H1 (cell line): ENCODE results near the gene ACSF3. TPM values are rescaled to one million over a fixed set of nuclear protein-coding genes. Genes with fewer than 3 reads are reported as not detected.

Experiments used
- CTCF ChIA-PET: fragments of 300-600 bp; sonication (Branson Sonifier 250); formaldehyde crosslinking; loops from one replicate; lab custom pipeline; 2021; ENCODE audit not compliant: partially characterized antibody; lab: Charles Lee
- POLR2A ChIA-PET: fragments of 300-600 bp; sonication (Branson Sonifier 250); formaldehyde crosslinking; loops from one replicate; lab custom pipeline; 2021; ENCODE audit warnings: inconsistent platforms; ENCODE audit not compliant: partially characterized antibody; lab: Charles Lee
- DNase-seq, 2 experiments: peaks; one replicate each; pipeline versions ENCODE4 v3.0.0 to v3.0.0-alpha.2; 2010 to 2022; ENCODE audit warnings: low spot score in 2 of 2, low read depth in 1 of 2, mixed read lengths in 1 of 2
- FAIRE-seq: peaks from 2 replicates; lab custom pipeline; 2011; peaks lifted over from hg19 to GRCh38; lab: Jason Lieb, UNC
- H2AFZ ChIP-seq: 2 replicates; pipeline ENCODE4 v1.8.1; 2012; ENCODE audit warnings: low read length, inconsistent platforms
- H2AK5ac ChIP-seq: 2 replicates; pipeline ENCODE4 v1.6.1; 2013; ENCODE audit warnings: low read depth, low read length
- H2BK120ac ChIP-seq: replicated peaks from 2 replicates; pipeline ENCODE3; 2013; ENCODE audit warnings: low read depth, low read length, inconsistent platforms
- H2BK12ac ChIP-seq: 2 replicates; pipeline ENCODE4 v1.6.1; 2013; ENCODE audit warnings: low read depth, low read length
- H2BK15ac ChIP-seq: 2 replicates; pipeline ENCODE4 v1.6.1; 2013; ENCODE audit warnings: low read length
- H2BK20ac ChIP-seq: 2 replicates; pipeline ENCODE4 v1.6.1; 2013; ENCODE audit warnings: low read length
- H2BK5ac ChIP-seq: 2 replicates; pipeline ENCODE4 v1.6.1; 2013; ENCODE audit warnings: low read depth, low read length
- H3K14ac ChIP-seq: 2 replicates; pipeline ENCODE4 v1.6.1; 2013; ENCODE audit warnings: inconsistent platforms; ENCODE audit not compliant: insufficient read length
- H3K18ac ChIP-seq: 2 replicates; pipeline ENCODE4 v1.6.1; 2013; ENCODE audit warnings: low read length; ENCODE audit errors: extremely low read depth
- H3K23ac ChIP-seq: 2 replicates; pipeline ENCODE4 v1.6.1; 2013; ENCODE audit warnings: inconsistent platforms; ENCODE audit not compliant: insufficient read length
- H3K23me2 ChIP-seq: 2 replicates; pipeline ENCODE4 v1.6.1; 2013; ENCODE audit warnings: low read depth, low read length
- H3K27ac ChIP-seq: 2 replicates; pipeline ENCODE4 v1.6.1; 2011; ENCODE audit warnings: low read depth, low read length, inconsistent platforms
- H3K27me3 ChIP-seq, 4 experiments: replicated peaks in 1 of 4; 1 replicate in 1 of 4; 2 replicates in 3 of 4; pipeline versions ENCODE4 v1.6.1 to v1.8.1; 2011 to 2013; ENCODE audit warnings: low read length in 3 of 4, mild to moderate bottlenecking in 3 of 4, inconsistent platforms in 2 of 4, mixed read lengths in 2 of 4, moderate library complexity in 1 of 4; ENCODE audit not compliant: control insufficient read depth in 3 of 4, insufficient read depth in 3 of 4; ENCODE audit errors: extremely low read depth in 1 of 4
- H3K36me3 ChIP-seq, 4 experiments: 2 replicates each; pipeline versions ENCODE4 v1.6.1 to v1.8.1; 2011 to 2013; ENCODE audit warnings: mild to moderate bottlenecking in 4 of 4, low read length in 3 of 4, moderate library complexity in 2 of 4, control low read depth in 1 of 4, inconsistent platforms in 1 of 4; ENCODE audit not compliant: insufficient read depth in 4 of 4, control insufficient read depth in 2 of 4
- H3K4ac ChIP-seq: replicated peaks from 2 replicates; pipeline ENCODE3; 2013; ENCODE audit warnings: low read length, low read depth, mixed read lengths, inconsistent platforms; ENCODE audit not compliant: insufficient read length
- H3K4me1 ChIP-seq, 4 experiments: replicated peaks in 1 of 4; 1 replicate in 1 of 4; 2 replicates in 3 of 4; pipeline versions ENCODE4 v1.6.1 to v1.8.1; 2011 to 2013; ENCODE audit warnings: low read length in 3 of 4, inconsistent platforms in 2 of 4, mixed read lengths in 1 of 4; ENCODE audit not compliant: insufficient read depth in 4 of 4, control insufficient read depth in 3 of 4
- H3K4me2 ChIP-seq, 2 experiments: 2 replicates each; pipeline versions ENCODE4 v1.6.1 to v1.8.1; 2011 to 2013; ENCODE audit warnings: low read depth in 2 of 2, low read length in 2 of 2, control low read depth in 1 of 2, inconsistent platforms in 1 of 2, mild to moderate bottlenecking in 1 of 2; ENCODE audit not compliant: insufficient read depth in 1 of 2
- H3K4me3 ChIP-seq, 4 experiments: fragments of 200-600, 300-600 bp in 1 of 4; sonication (generic), shearing (Covaris generic), sonication (Bioruptor Twin) in 1 of 4; 2 replicates each; pipeline versions ENCODE4 v1.5.1 to v1.8.1; 2011 to 2016; ENCODE audit warnings: low read length in 4 of 4, low read depth in 3 of 4, control low read depth in 2 of 4, inconsistent platforms in 2 of 4, mild to moderate bottlenecking in 2 of 4, mixed read lengths in 1 of 4, moderate library complexity in 1 of 4; ENCODE audit not compliant: insufficient read depth in 2 of 4; ENCODE audit errors: extremely low read depth in 1 of 4
- H3K56ac ChIP-seq: replicated peaks from 2 replicates; pipeline ENCODE3; 2013; ENCODE audit warnings: low read depth, mild to moderate bottlenecking, mixed read lengths, low read length, inconsistent platforms; ENCODE audit not compliant: insufficient read length
- H3K79me1 ChIP-seq: 2 replicates; pipeline ENCODE4 v1.6.1; 2013; ENCODE audit warnings: low read depth, low read length, control low read depth
- H3K79me2 ChIP-seq, 2 experiments: 2 replicates each; pipeline versions ENCODE4 v1.6.1 to v1.8.1; 2012 to 2013; ENCODE audit warnings: low read length in 2 of 2, mild to moderate bottlenecking in 2 of 2, inconsistent platforms in 1 of 2; ENCODE audit not compliant: insufficient read depth in 2 of 2, control insufficient read depth in 1 of 2
- H3K9ac ChIP-seq, 4 experiments: replicated peaks in 1 of 4; 1 replicate in 1 of 4; 2 replicates in 3 of 4; pipeline versions ENCODE4 v1.6.1 to v1.8.1; 2011 to 2013; ENCODE audit warnings: low read depth in 3 of 4, low read length in 3 of 4, control low read depth in 2 of 4, mild to moderate bottlenecking in 2 of 4, moderate library complexity in 2 of 4, inconsistent platforms in 1 of 4; ENCODE audit errors: extremely low read depth in 1 of 4
- H3K9me3 ChIP-seq, 2 experiments: 2 replicates each; pipeline versions ENCODE4 v1.6.1 to v1.8.1; 2012 to 2013; ENCODE audit warnings: mild to moderate bottlenecking in 2 of 2, moderate library complexity in 2 of 2, control low read depth in 1 of 2, inconsistent platforms in 1 of 2, low read depth in 1 of 2, low read length in 1 of 2, mixed read lengths in 1 of 2; ENCODE audit not compliant: insufficient read depth in 2 of 2
- H4K20me1 ChIP-seq, 2 experiments: replicated peaks in 1 of 2; 2 replicates each; pipeline versions ENCODE3 to v1.8.1; 2011 to 2013; ENCODE audit warnings: inconsistent platforms in 2 of 2, low read length in 2 of 2, mild to moderate bottlenecking in 1 of 2; ENCODE audit not compliant: insufficient read depth in 2 of 2, control insufficient read depth in 1 of 2
- H4K5ac ChIP-seq: 2 replicates; pipeline ENCODE4 v1.6.1; 2013; ENCODE audit warnings: low read length, low read depth, mixed read lengths, inconsistent platforms; ENCODE audit not compliant: insufficient read length
- H4K8ac ChIP-seq: 2 replicates; pipeline ENCODE4 v1.8.0; 2013; ENCODE audit warnings: mild to moderate bottlenecking, moderate library complexity, low read length, inconsistent platforms; ENCODE audit not compliant: insufficient read depth; ENCODE audit errors: extremely low read depth
- H4K91ac ChIP-seq: replicated peaks from 2 replicates; pipeline ENCODE3; 2013; ENCODE audit warnings: low read length, mixed read lengths, inconsistent platforms; ENCODE audit not compliant: insufficient read length
- BACH1 ChIP-seq: IDR thresholded peaks from 2 replicates; pipeline ENCODE4 v1.6.1; 2012; ENCODE audit warnings: low read length, improper control_type of control experiment
- CBX8 ChIP-seq: fragments of 300-800, 300-1000 bp; sonication (generic); IDR thresholded peaks from 2 replicates; pipeline ENCODE4 v1.7.1; 2016; ENCODE audit warnings: low read depth, low read length, borderline replicate concordance
- CEBPB ChIP-seq: IDR thresholded peaks from 2 replicates; pipeline ENCODE4 v1.6.1; 2012; ENCODE audit warnings: low read depth, low read length
- EGR1 ChIP-seq: IDR thresholded peaks from 2 replicates; pipeline ENCODE4 v1.6.1; 2011; ENCODE audit warnings: low read depth, low read length, borderline replicate concordance
- EZH2 ChIP-seq: fragments of 200-600 bp; sonication (generic); IDR thresholded peaks from 2 replicates; pipeline ENCODE4 v1.7.1; 2012; ENCODE audit warnings: low read depth, mild to moderate bottlenecking, moderate library complexity, low read length, inconsistent platforms; ENCODE audit not compliant: severe bottlenecking
- KDM5A ChIP-seq: fragments of 200-600 bp; IDR thresholded peaks from 2 replicates; pipeline ENCODE4 v1.7.1; 2012; ENCODE audit warnings: mild to moderate bottlenecking, low read length, inconsistent platforms, mixed read lengths
- PHF8 ChIP-seq: fragments of 200-600 bp; sonication (generic); conservative IDR thresholded peaks from 2 replicates; pipeline ENCODE4 v1.7.1; 2012; ENCODE audit warnings: low read depth, mild to moderate bottlenecking, inconsistent platforms, low read length, moderate library complexity
- RBBP5 ChIP-seq: IDR thresholded peaks from 2 replicates; pipeline ENCODE4 v1.7.1; 2012; ENCODE audit warnings: low read depth, mild to moderate bottlenecking, inconsistent platforms, low read length, moderate library complexity, borderline replicate concordance
- SRF ChIP-seq: IDR thresholded peaks from 2 replicates; pipeline ENCODE4 v1.6.1; 2011; ENCODE audit warnings: mild to moderate bottlenecking, low read depth, low read length, moderate library complexity
- TBP ChIP-seq: IDR thresholded peaks from 2 replicates; pipeline ENCODE4 v1.6.1; 2011; ENCODE audit warnings: low read depth, low read length, improper control_type of control experiment
- ZNF274 ChIP-seq: IDR thresholded peaks from 2 replicates; pipeline ENCODE4 v1.7.0; 2012; ENCODE audit warnings: low read length, borderline replicate concordance; ENCODE audit errors: extremely low read depth
- WGBS, 2 experiments: shearing (Covaris generic) in 1 of 2; methylation state at CpG; one replicate each; pipeline versions ENCODE4 v1.1.6 to v1.1.7; 2013 to 2015; ENCODE audit warnings: low lambda C conversion rate in 2 of 2, mixed read lengths in 2 of 2, inconsistent platforms in 1 of 2, low coverage in 1 of 2, missing lambda C conversion rate in 1 of 2; ENCODE audit not compliant: insufficient replicate concordance in 2 of 2, insufficient coverage in 1 of 2, insufficient read length in 1 of 2; ENCODE audit errors: extremely low coverage in 1 of 2, missing lambda C conversion rate in 1 of 2; 5-methylcytosine and 5-hydroxymethylcytosine counted together
- polyA plus RNA-seq, 7 experiments: library from polyadenylated mRNA; depleted of rRNA in 3 of 7; stranded (reverse) in 5 of 7; unstranded in 2 of 7; fragments of >200 nt in 5 of 7; fragments of 200-250 nt in 2 of 7; gene quantifications; 1 replicate in 5 of 7; 2 replicates in 1 of 7; 4 replicates in 1 of 7; pipeline versions ENCODE4 v1.2.1 to v1.2.3, GENCODE V29; 2011 to 2013; ENCODE audit warnings: missing spikeins in 2 of 7, mixed read lengths in 2 of 7
- total RNA-seq: library from RNA; stranded (reverse); fragmentation: NEBNext Ultra II Directional; extraction: Animal tissue kit (Norgen Biotek cat#: 25700); gene quantifications from 2 replicates; pipeline ENCODE4 v1.2.1, GENCODE V29; 2021

Gene ACSF3
- total and polyA plus RNA-seq, 2 of the 8 experiments (the other 6 are each of a cell fraction or from before 2014, with no cell fraction given), result 15.6 to 22.9 TPM

- Histone ChIP-seq H4K5ac (no peak overlapping the region), H2BK20ac (no peak overlapping the region), H4K20me1 (no peaks in the 10 kb centered on the region), H3K9ac (no peak overlapping the region), H3K14ac (no peak overlapping the region), H2BK15ac (no peak overlapping the region), H3K56ac (no peak overlapping the region), H4K91ac (no peak overlapping the region), H2BK120ac (no peak overlapping the region), H3K4ac (no peak overlapping the region), H3K4me2 (no peak overlapping the region), H3K9me3 (no peaks in the 10 kb centered on the region), H2AFZ (no peak overlapping the region), H2AK5ac (no peak overlapping the region), H3K27me3 (no peaks in the 10 kb centered on the region), H3K23me2 (no peaks in the 10 kb centered on the region), H3K18ac (no peak overlapping the region; the same call in 1 of the 2 replicates), H2BK5ac (no peak overlapping the region), H3K36me3 (no peaks in the 10 kb centered on the region), H3K23ac (no peak overlapping the region), H3K27ac (no peak overlapping the region), H3K79me1 (no peaks in the 10 kb centered on the region), H4K8ac (no peak overlapping the region), H3K79me2 (no peaks in the 10 kb centered on the region), H2BK12ac (no peak overlapping the region), H3K4me1 (peaks cover 0 to 5% (median 2%) of the 10 kb centered on the region in 4 experiments; a peak in 3 of 7 replicates), H3K4me3 (no peak overlapping the region)
- ChIA-PET CTCF (no interaction called here), POLR2A (no interaction called here)
- no peak for TF ChIP-seq SRF
- no peak for TF ChIP-seq BACH1
- TF ChIP-seq RBBP5, result no peak
- TF ChIP-seq PHF8, result no peak
- no peak for TF ChIP-seq KDM5A
- no peak for TF ChIP-seq EZH2
- no peak for TF ChIP-seq CEBPB
- TF ChIP-seq TBP, result no peak
- TF ChIP-seq ZNF274, result no peak
- no peak for TF ChIP-seq EGR1
- TF ChIP-seq CBX8, result no peak
- WGBS, 2 experiments, result 92% methylated on average over 36 of the region's 48 CpGs; no CpG with 5 or more reads in 1 of the 2 experiments
- no peak for FAIRE-seq
- no peak for DNase-seq
Observed at GRCh38 chr16:89052890-89053724, 40.5 kb upstream of the ACSF3 start.
